Fibroblast of mammary gland (primary cell): ENCODE results near the gene PPP1R12B.
"Not testable (repeated sequence)": the region's sequence is repeated elsewhere in the genome, so short reads cannot be mapped to it uniquely, and the experiment has no call there.

ENCODE experiments used
- DNase-seq: peaks from one replicate; pipeline ENCODE4 v3.0.0-alpha.2; 2010; ENCODE audit warnings: low read depth
- H3K4me3 ChIP-seq: 2 replicates; pipeline ENCODE4 v1.5.1; 2011; ENCODE audit warnings: low read depth, mild to moderate bottlenecking, low read length, moderate library complexity; ENCODE audit not compliant: control insufficient read depth
- CTCF ChIP-seq: conservative IDR thresholded peaks from 2 replicates; pipeline ENCODE4 v1.5.1; 2011; ENCODE audit warnings: low read depth, low read length, inconsistent platforms; ENCODE audit not compliant: control insufficient read depth, insufficient read depth

PPP1R12B gene

GRCh38 chr1:202416641-202417040 is 68.1 kb downstream of the PPP1R12B start:
- no peak overlapping the region for H3K4me3 ChIP-seq
- DNase-seq, result peak; percentile 3
- no peak for TF ChIP-seq CTCF

- H3K4me3 ChIP-seq, DNase-seq: not testable (repeated sequence)
These were observed 68.6 kb downstream of the PPP1R12B start for GRCh38 chr1:202417141-202417540.

- DNase-seq, result peak; percentile 16
- not testable (repeated sequence) for H3K4me3 ChIP-seq
These were observed 69.3 kb downstream of the PPP1R12B start for GRCh38 chr1:202417762-202418201.

- not testable (repeated sequence) for H3K4me3 ChIP-seq, DNase-seq
These were observed 71.2 kb downstream of the PPP1R12B start for GRCh38 chr1:202419731-202420130.

- H3K4me3 ChIP-seq, DNase-seq: not testable (repeated sequence)
These were observed 72.1 kb downstream of the PPP1R12B start for GRCh38 chr1:202420422-202421094.

GRCh38 chr1:202422709-202423108 is 74.2 kb downstream of the PPP1R12B start:
- not testable (repeated sequence) for H3K4me3 ChIP-seq, DNase-seq

GRCh38 chr1:202424260-202424659 is 75.8 kb downstream of the PPP1R12B start:
- DNase-seq, result peak; percentile 4
- not testable (repeated sequence) for H3K4me3 ChIP-seq

GRCh38 chr1:202430111-202430510 is 81.6 kb downstream of the PPP1R12B start:
- H3K4me3 ChIP-seq, DNase-seq: not testable (repeated sequence)

GRCh38 chr1:202432338-202432737 is 83.8 kb downstream of the PPP1R12B start:
- DNase-seq, H3K4me3 ChIP-seq: not testable (repeated sequence)

GRCh38 chr1:202433155-202434043 is 84.9 kb downstream of the PPP1R12B start:
- no peak for DNase-seq
- H3K4me3 ChIP-seq, result no peak overlapping the region
- TF ChIP-seq CTCF, result no peak

- TF ChIP-seq CTCF, result no peak
- DNase-seq, result no peak
- no peak overlapping the region for H3K4me3 ChIP-seq
These were observed 85.6 kb downstream of the PPP1R12B start for GRCh38 chr1:202434059-202434458.
